Activated CD8-positive, alpha-beta memory T cell treated with anti-CD3 and anti-CD28 coated beads for 48 hours (primary cell): ENCODE data around the gene HCAR1.
"Not testable (repeated sequence)": the region's sequence is repeated elsewhere in the genome, so short reads cannot be mapped to it uniquely, and the experiment has no call there.

Experiments used
- DNase-seq, 3 experiments: peaks; one replicate each; pipeline ENCODE4 v3.0.0-alpha.2; 2020; ENCODE audit warnings: low read depth in 2 of 3, low spot score in 2 of 3

The HCAR1 gene, protein sequence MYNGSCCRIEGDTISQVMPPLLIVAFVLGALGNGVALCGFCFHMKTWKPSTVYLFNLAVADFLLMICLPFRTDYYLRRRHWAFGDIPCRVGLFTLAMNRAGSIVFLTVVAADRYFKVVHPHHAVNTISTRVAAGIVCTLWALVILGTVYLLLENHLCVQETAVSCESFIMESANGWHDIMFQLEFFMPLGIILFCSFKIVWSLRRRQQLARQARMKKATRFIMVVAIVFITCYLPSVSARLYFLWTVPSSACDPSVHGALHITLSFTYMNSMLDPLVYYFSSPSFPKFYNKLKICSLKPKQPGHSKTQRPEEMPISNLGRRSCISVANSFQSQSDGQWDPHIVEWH

DNA sequence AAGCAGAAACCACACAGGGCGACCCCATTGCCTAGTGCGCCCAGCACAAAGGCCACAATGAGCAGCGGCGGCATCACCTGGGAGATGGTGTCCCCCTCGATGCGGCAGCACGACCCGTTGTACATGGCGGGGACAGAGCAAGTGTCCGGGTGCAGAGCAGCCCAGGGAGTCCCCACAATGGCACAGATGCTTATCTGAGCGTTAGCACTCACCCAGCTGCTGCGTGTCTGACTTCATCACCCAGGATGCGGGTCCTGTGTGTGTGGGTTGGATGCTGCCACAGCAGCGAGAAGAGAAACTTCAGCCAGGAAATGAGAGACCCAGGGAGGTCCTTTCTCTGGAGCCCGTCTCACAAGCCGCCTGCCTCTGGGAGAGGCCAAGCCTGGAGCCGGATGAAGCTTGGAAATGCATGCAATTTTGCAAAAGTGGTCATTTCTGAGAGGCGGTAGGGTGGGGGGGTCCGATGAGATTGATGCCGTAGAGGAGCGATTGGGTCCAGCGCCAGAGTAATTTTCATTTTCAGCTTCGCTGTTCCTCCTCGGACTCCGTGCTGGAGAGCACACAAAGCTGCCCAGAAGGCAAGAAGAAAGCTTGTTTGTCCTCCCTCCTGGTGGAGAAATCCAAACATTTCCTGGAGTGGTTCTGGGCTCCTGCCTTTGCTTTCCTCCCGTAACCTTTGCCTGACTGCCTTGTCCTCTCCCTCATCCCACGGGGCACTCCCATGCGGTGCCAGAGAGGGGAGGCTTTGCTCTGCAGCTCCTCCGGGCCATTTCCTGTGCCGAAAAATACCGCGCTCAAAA lies at the start of gene HCAR1:
TSS of gene HCAR1 (minus strand) at position 630 of the 800 bp plus-strand sequence. CDS start at position 125, 505 bp downstream.
- peak in 1 of 3 experiments; percentile 23 for DNase-seq

DNA sequence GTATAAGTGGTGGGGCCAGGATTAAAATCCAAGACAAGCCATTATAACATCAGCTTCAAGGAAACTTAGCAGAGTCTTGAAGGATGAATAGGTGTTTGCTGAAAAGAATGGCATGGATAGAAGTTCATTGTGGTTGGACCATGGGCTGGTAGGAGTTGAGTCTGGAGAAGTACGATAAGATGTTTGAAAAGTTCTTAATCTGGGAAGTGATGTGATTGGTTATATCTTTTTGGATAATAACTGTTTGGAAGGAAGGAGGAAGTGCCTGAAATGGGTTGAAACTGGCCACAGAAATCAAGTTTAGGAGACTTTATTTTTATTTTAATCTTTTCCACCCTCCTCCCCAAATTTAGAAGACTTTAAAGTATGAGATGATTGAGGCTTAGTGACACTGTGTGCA lies 26.9 kb upstream of the HCAR1 start:
- DNase-seq, result no peak

DNA sequence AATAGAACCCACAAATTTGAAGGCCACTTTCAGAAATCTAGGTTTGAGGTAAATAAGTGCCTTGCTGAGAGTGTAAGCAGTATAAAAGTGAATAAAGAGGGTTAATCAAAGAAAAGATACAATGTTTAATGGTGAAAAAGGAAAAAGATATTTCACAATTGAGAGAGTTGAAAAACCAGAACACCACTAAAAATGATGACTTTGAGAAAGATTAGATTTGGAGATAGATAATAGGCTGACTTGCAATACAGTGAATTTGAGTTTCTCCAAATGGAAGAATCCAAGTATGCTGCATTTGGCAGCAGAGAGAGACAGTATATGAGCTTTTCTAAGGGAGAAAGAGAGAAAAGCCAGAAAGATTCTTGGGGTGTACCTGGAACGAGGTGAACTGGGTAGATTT lies 24.1 kb upstream of the HCAR1 start:
- DNase-seq, result no peak

DNA sequence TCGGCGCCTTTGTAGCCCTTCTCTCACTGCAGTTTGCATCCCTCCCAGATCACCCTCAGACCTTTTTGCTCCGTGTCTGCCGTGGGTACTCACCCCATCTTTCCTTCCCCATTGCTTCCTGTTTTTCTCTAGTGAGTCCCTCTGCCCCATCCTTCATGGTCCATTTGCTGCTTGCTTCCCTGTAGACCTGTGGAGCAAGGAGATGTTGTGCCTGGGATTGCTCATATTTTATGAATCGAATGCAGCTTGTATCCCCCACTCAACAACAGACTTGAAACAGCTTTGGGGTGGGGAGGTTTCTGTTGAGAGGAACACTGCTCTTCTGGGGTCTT lies 22.6 kb upstream of the HCAR1 start:
- no peak for DNase-seq

DNA sequence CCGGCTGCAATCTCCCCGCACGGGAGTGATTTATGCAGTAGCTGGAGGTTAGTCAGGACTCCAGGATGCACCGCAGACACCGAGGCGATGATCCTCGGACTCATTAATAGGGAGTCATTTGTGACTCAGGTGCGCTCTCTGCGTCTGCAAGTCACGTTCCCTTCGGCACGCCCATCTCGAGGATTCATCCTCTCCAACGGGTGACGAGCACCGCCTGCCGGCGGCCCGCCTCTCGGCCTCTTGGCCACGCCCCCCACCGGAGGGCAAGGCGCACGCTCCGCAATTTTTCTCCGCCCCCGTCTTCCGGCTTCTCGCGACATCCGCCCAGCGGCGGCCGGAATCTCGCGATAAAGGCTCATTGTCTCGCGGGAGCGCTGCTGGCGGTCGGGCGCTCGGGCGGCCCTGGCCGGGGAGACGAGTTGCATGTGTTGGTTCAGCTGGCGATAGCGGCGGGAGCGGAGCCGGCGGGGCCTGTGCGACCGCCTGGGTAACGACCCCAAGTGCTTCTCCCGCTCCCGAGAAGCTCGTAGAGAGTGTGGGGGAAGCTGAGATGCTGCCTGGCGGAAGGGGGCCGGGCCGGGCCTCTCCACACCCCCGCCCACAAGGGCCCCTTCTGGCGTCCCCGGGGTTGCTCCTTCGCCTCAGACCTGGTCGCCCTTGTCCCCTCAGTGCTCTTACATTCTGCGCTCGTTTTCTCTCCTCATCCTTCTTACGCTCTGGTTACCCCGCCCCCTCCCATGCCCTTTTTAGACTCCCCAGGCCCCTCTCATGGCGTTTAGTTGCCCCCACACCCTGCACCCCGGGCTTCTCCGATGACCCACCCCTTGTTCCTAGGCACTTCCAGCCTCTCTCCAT lies 22.0 kb upstream of the HCAR1 start, which contains the start of gene DENR:
TSS of gene DENR (plus strand) at position 361 of the 855 bp plus-strand sequence. CDS start 878 bp downstream, outside the sequence.
- peak; percentile 97 to 98 (median 98) for DNase-seq

DNA sequence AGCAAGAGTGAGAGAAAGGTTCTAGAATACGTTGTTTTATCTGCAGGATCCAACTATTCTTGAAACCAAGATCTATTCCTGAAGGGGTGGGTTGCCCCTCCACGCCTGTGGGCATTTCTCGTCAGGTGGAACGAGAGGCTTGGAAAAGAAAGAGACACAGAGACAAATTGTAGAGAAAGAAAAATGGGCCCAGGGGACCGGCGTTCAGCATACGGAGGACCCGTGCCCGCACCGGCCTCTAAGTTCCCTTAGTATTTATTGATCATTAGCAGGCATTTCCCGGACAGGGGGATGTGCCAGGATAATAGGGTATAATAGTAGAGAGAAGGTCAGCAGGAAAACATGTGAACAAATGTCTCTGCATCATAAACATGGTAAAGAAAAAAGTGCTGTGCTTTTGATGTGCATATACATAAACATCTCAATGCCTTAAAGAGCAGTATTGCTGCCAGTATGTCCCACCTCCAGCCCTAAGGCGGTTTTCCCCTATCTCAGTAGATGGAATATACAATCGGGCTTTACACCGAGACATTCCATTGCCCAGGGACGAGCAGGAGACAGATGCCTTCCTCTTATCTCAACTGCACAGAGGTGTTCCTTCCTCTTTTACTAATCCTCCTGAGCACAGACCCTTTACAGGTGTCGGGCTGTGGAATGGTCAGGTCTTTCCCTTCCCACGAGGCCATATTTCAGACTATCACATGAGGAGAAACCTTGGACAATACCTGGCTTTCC lies 20.3 kb upstream of the HCAR1 start:
- DNase-seq, result not testable (repeated sequence)

DNA sequence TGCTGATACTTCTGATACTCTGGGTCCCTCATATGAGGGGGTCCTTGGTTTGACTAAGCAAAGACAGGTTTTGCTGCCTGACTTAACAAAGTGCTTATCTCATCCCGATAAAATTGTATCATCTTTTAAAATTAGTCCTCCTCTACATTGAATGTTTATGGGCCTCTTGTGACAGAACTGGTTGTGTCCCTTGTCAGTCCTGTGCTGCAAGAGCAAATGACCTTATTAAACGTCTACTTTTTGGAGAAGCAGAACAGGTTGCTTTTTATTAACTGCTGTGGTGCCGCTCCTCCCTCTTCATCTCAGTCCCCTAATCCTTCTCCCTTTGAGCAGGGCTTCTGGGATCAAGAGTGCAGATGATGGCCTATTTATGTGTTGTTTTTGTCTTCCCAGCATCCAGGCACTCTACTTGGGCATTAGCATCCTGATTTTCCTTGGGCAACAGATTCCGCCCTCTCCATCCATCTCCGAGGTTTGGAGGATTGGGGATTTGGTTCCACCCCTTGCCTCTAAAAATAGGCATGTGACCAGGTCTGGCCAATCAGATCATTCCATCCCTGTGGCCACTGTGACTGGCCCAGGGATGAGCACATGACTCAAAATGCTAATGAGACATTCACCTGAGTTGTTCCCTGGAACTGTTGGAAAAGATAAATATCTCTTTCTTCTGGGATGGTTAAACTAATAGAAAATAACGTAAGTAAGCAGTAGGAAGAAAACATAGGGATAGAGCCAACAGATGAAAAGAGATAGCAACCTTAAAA lies 19.1 kb upstream of the HCAR1 start:
- no peak for DNase-seq

DNA sequence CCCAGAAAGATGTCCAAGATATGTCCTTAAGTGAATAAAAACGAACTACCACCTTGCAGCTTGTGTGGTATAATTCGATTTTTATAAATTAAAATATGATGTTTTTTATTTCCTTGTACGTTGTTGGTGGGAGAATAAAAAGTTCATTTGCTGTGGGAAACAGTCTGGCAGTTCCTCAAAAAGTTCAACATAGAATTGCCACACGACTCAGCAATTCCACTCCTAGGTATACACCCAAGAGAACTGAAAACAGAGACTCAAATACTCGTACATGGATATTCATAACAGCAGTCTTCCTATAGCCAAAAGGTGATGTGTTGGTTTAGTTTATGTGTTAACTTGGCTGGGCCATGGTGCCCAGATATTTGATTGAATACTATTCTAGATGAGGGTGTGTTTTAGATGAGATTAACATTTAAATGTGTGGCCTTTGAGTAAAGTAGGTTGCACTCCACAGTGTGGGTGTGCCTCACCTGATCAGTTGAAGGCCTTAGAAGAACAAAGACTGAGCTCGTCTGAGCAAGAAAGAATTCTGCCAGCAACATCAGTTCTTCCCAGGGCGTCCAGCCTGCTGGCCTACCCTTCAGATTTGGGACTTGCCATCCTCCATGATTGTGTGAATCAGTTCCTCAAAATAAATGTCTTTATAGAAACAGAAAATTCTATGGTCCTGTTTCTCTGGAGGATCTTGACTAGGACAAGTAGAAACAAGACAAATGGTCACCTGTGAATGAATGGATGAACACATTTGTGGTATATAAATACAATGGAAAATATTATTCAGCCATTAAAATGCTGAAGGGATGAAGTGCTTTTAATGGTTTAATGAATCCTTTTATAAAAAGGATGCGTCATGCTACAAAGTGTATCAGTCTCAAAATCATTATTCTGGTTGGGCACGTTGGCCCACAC lies 16.8 kb upstream of the HCAR1 start:
- DNase-seq, result no peak

DNA sequence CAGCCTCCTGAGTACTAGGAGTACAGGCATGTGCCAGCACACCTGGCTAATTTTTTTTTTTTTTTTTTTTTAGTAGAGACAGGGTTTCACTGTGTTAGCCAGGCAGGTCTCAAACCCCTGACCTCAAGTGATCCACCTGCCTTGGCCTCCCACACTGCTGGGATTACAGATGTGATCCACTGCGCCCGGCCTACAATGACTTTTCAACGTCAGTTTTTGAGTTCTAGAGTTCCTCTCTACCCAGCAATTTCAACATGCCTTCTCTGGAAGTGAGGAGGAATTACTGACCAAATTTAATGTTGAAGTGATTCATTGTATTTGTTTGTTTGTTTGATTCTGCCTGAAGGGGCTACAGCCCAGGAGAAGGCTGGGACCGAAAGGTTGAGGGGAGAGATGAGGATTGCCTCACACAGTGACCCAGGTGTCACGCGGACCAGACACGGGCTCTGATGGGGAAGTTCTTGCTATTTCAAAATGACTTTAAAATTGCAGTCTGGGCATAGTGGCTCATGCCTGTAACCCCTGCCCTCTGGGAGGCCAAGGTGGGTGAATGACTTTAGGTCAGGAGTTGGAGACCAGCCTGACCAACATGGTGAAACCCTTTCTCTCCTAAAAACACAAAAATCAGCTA lies 13.4 kb upstream of the HCAR1 start:
- no peak for DNase-seq

DNA sequence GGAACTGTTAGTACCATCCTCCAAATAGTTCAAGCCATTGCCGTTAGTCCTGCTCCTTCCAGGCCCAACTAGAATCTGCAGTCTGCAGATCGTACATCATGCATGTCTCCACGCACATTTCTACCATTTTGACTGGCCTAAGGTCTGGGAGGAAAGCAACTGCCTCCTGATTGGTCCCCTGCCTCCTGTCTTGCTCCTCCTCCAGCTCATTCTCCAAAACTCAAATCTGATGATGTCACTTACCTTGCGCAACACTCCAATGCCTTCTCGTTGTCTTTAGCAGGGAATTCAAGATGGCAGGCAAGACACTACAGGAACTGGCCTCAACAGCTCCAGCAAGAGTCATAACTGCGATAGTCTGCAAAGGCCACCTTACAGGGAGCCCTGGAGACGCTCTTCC lies 9.7 kb upstream of the HCAR1 start:
- no peak for DNase-seq

DNA sequence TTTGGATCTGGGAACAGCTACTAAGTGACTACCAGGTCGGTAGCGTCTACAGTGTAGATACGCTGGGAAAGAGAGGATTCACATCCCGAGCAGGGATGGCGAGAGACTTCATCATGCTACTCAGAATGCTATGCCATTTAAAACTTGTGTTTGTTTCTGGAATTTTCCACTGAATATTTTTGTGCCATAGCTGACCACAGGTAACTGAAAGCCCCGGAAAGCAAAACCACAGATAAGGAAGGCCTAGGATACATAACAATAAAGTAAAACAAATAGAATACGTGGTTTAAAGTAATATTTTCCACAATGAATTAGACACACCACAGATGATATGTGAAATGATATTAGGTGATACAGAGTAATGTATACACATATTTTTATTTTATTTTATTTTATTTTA lies 7.9 kb upstream of the HCAR1 start:
- DNase-seq, result no peak

DNA sequence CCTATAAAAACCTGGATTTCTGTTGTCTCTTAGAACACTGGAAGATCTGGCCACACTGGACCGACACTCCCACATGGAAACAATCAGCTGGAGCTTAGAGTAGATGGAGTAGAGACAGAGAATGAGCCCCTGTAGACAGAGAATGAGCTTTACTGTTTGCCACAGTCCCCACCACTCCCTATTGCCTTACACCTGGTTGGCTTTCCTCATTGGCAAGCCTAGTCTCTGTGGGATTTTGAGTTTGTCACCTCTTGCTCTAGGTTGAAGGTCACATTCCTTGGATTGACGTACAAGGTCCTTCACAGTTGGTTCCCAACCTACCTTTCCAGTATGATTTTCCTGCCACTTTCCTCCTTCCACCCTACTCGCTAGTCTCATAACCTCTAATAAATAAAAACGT lies 2.0 kb upstream of the HCAR1 start:
- no peak for DNase-seq

DNA sequence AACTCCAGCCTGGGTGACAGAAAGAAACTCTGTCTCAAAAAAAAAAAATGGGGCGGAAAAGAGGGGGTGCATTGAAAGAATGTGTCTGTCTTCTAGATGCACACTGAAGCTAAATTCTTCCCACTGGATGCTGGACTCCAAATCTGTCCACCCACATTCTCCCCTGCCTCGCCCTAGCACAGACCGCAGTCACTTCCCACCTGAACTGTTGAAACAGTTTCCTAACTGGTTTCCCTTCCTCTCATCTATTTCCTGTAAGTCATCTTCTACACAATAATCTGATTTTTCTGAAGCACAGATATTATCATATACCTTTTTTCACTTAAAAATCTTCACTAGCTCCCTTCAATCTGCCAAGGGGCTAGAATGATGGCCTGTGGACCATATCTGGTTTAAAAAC lies 1.5 kb upstream of the HCAR1 start:
- DNase-seq, result no peak

DNA sequence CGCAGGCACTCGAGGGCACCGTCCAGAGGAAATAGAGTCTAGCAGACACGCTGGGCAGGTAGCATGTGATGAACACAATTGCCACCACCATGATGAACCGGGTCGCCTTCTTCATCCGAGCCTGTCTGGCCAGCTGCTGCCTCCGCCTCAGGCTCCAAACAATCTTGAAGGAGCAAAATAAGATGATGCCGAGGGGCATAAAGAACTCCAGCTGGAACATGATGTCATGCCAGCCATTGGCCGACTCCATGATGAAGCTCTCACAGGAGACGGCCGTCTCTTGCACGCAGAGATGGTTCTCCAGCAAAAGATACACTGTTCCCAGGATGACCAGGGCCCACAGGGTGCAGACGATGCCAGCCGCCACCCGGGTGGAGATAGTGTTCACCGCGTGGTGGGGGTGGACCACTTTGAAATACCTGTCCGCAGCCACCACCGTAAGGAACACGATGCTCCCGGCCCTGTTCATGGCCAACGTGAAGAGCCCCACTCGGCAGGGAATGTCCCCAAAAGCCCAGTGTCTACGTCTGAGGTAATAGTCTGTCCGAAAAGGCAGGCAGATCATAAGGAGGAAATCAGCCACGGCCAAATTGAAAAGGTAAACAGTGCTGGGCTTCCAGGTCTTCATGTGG lies 945 bp downstream of the HCAR1 start:
- no peak for DNase-seq

DNA sequence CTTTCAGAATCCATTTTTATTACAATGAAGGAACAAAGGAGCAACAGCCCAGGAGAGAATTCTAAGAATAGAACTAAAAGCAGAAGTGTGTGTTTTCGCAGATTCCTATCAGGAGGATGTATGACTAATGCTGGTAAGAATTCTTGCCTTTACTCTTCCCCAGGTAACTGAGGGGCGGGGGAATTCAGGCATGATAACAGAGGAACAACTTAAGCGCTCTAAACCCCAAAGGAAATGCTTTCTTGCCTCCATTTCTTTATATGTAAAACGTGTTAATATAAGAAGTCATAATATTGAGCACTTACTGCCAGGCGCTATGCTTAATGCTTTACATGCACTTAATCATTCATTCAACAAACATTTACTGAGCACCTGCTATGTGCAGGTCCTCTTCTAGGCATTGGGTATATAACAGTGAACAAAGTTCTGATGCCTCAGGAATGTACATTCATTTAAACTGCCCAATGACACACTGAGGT lies 4.5 kb downstream of the HCAR1 start:
- DNase-seq, result no peak

DNA sequence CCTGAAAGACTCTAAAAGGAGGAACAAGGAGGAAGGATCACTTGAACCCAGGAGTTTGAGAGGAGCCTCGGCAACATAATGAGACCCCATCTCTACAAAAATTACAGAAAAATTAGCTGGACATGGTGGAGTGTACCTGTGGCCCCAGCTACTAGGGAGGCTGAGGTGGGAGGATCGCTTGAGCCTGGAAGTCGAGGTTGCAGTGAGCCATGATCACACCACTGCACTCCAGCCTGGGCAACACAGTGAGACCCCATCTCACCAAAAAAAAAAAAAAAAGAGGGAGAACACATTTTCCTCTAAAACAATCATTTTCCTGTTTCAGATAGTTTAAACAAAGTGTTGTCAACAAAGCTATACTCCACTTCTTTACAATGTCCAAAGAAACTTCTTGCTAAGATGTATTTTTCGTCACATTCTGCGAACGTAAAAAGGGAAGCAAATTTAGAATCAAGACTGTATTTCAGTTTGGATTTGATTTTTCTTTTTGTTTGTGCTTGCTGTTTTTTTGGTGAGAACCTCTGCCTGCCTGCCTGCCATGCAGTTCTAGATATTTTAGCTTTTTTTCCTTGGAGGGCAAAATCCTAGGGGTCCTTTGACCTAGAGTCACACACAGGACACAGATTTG lies 5.1 kb downstream of the HCAR1 start:
- no peak for DNase-seq

DNA sequence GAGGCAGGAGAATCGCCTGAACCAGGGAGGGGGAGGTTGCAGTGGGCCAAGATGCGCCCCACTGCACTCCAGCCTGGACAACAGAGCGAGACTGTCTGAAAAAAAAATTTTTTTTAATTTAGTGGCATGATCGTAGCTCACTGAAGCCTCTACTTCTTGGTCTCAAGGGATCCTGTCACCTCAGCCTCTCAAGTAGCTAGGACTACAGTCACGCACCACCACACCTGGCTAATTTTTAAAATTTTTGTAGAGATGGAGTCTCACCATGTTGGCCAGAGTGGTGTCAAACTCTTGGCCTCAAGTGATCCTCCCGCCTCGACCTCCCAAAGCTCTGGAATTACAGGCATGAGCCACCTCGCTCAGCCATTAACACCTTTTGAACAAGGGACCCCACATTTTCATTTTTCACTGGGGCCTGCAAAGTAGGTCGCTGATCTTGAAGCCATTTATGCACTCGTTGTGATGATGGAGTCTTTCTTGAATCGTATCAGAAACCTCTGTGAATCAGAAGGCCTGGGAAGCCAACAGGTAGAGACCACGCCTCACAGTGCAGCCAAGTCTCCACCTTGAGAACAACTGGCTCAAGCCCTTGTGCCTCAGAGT lies 5.9 kb downstream of the HCAR1 start:
- DNase-seq, result no peak
